Hippocampal formation (tissue), 2 donors: ENCODE measurements around the gene EBPL.
A peak's percentile ranks its signal among the peaks of the same experiment; 100 is the strongest.
"Not testable (repeated sequence)": the region's sequence is repeated elsewhere in the genome, so short reads cannot be mapped to it uniquely, and the experiment has no call there.

Experiments
- DNase-seq, 2 donors: peaks; one replicate each; lab custom pipeline; 2025; lab: John Stamatoyannopoulos, UW

The EBPL gene

GRCh38 chr13:49690995-49691784 is at the start of gene EBPL:
TSS of gene EBPL (minus strand) at chr13:49691486. CDS start at chr13:49691424, 62 bp downstream.
- peak; percentile 52 to 73 for DNase-seq

DNA sequence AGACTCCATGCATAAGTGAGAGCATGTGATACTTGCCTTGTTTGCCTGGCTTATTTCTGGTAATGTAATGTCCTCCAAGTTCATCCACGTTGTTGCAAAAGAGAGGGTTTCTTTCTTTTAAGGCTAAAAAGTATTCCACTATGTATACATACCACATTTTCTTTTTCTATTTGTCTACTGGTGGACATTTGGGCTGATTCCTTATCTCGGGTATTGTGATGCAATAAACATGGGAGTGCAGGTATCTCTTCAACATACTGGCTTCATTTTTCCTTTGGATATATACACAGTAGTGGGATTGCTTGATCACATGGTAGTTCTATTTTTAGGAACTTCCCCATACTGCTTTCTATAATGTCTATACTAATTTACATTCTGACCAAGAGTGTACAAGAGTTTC is 49.6 kb upstream of the EBPL start:
- no peak for DNase-seq

GRCh38 chr13:49739498-49740187 is 48.4 kb upstream of the EBPL start:
- DNase-seq, result no peak

- DNase-seq, result no peak
These were observed 42.1 kb upstream of the EBPL start for GRCh38 chr13:49733181-49733951.

GRCh38 chr13:49731766-49732165 is 40.5 kb upstream of the EBPL start:
- no peak for DNase-seq

- no peak for DNase-seq
These were observed 25.3 kb upstream of the EBPL start for GRCh38 chr13:49716615-49717014.

DNA sequence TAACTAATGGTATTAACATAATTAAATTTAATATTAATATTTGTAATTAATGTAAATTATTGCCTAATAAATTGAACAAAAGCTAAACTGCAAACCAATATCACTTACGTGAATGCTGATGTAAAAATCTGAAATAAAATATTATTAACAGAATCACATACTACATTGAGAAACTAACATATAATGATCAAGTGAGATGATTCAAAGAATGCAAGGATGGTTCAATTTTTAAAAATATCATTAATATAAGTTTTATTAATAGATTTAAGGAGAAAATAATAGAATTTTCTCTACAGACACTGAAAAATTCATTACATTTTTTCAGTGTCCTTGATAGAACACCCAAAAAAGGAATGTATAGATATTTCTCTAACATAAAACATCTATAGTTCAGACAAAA is 23.5 kb upstream of the EBPL start:
- DNase-seq, result no peak

GRCh38 chr13:49711218-49711863 is 20.1 kb upstream of the EBPL start:
- DNase-seq, result no peak

DNA sequence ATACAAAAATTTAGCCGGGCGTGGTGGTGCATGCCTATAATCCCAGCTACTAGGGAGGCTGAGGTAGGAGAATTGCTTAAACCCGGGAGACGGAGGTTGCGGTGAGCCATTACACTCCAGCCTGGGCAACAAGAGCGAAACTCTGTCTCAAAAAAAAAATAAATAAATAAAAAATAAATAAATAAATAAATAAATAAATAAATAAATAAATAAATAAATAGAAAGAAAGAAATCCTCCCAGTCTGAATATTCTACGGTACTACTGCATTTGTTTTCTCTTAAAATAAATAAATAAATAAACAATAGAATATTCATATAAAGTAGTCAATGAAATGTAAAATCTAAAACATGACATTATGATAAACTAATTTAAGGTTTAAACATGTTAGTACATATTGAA is 13.0 kb upstream of the EBPL start:
- not testable (repeated sequence) for DNase-seq

DNA sequence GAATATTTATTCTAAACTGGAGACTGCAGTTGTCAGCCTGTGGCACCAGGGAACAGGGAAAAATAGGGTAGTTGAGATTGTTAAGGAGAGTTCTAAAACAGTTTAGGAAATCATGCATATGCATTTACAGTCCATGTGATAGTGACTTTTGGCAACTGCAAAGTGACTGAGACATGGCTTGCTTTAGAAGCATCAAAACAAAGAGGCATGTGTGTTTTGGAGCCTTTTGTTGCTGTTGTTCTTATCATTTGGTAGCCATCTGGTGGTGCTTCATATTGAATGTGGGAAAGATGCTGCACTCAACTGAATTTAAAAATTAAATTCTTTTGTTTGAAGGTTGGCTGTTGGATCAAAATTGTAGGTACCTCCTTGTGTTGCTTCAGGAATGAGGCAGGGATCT is 10.2 kb upstream of the EBPL start:
- DNase-seq, result peak in 1 of 2 donors; percentile 20

DNA sequence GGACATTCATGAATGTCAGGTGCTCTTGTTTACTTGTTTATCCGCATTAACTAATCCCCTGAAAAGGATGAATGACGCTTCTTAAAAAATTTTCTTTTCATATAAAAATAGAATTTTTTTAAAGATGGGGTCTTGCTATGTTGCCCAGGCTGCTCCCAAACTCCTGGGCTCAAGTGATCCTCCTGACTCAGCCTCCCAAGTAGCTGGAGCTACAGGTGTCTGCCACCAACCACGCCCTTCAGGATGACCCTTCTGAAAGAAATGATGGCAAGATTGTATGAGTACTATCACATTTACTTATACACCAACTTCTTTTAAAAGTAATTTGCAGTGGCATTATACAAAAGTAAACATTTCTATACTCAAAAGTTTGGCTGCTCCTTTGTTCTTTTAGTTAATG is 6.2 kb upstream of the EBPL start:
- no peak for DNase-seq

DNA sequence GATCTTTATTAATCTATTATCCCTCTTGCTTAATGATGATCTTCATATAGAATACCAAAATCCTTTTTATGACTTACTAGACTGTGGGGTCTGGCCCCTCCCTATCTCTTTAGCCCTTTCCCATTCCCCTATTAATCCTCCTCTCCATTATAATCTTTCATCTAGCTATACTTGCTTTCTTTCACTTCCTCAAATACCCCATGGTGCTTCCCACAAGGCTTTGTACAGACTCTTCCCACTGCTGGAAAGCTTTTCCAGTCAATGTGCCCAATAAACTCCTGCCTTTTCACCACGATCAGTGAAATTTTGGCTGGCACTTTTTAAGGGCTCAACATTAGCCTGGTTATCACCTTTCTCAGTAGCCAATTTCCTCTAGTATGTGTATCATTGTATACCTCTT is 3.2 kb upstream of the EBPL start:
- no peak for DNase-seq

- DNase-seq, result no peak
These were observed 2.6 kb upstream of the EBPL start for GRCh38 chr13:49693877-49694276.

DNA sequence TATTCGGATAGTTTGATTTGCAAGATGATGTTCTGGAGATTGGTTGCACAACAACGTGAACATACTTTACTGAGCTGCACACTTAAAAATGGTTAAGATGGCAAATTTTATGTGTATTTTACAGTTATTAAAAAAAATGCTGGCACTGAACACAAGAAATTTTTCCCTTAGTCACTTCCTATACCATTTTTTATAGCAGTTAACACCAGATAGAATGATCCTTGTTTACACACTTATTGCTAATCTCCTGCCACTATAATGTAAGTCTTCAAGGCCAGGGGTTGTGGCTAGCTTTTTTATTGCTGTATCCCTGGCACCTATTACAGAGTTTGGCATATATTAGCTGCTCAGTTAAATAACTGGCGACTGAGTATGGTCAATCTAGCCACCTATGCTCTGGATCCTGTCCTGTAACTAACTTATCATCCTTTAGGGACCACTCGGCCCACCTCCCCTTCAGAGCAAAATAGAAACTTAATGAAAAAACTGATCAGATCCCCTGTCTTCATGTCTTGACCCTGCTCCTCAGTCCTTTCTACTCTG is 2.0 kb upstream of the EBPL start:
- no peak for DNase-seq

DNA sequence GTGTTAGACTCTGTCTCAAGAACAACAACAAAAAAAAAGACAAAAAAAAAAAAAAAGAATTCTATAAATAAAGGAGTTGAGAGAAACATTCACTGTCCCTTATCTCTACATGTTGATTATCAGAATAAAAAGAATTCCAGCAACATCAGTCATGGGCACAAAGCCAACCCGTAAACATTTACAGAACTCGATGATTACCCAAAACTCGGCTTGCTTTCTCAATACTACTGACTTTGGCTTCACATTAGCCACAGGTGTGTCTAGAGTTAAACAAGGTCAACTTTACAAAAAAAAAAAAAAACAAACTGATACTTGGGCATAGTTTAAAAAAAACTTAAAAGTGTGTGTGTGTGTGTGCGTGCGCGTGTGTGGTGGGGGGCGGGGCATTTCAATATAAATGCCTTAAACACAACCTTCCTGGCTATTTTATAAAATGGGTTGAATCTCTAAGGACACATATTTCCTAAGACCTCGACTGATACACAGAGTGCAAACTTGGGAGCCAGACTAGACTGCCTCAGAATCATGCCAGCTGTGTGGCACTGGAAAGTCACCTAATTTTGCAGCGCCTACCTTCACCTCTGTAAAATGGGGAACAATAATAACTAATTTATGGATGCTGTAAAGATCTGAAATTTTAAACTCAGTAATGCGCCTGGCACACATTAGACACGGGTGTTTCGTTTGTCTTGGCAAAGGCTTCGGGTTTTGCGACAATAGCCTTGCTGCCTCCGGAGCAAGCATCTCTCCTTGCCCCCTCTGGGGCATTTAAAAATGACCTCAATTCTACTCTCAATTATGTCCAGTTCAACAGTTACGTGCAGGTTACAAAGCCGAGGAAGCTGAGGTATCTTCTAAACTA is 922 bp downstream of the EBPL start:
- DNase-seq, result no peak

GRCh38 chr13:49683489-49683888 is 7.8 kb downstream of the EBPL start:
- DNase-seq, result no peak

DNA sequence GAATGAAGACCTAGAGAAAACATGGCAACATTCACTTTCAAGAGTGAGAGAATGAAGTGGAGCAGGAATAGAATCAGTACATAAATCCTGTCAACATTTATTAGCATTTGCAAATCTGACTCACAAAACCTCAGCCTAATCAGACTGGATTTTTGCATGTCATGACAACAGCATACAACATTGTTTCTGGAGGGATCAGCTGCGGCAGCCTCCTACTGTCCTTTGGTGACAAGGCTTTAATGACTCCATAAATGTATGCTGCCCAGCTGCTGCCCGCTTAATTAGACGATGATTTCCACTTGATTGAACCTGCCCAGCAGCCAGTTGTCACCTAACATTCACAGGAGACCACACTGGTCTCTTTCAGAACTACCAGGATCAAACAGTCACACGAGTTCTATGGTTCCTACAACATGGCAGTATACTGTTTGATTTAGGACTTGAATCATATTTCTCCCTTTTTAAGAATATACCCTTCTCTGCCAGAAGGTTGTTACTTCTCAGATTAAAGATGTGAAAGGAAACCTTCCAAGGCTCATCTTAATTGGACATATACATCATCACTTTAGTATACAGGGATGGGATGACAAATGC is 9.3 kb downstream of the EBPL start:
- DNase-seq, result no peak

DNA sequence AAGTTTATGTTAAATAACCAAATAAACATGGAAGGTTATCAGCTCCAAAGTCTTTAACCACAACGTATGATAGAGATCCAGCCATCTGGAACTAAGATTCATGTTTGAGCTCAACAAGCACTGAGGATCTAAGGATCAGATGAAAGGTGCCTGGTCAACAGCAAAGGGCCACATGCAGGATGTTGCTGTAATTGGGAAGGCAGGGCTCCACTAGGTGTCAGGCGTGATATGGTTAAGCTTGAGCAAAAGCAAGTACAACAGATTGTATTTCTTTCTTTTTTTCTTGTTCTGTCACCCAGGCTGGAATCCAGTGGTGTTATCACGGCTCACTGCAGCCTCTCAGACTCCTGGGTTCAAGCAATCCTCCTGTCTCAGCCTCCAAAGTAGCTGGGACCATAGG is 12.0 kb downstream of the EBPL start:
- DNase-seq, result no peak

- DNase-seq, result no peak
These were observed 12.9 kb downstream of the EBPL start for GRCh38 chr13:49678191-49678914.
